HUES6 (cell line): ENCODE results near the gene PLEKHH1.
"Not testable (repeated sequence)": the region's sequence is repeated elsewhere in the genome, so short reads cannot be mapped to it uniquely, and the experiment has no call there.

Experiments used
- H3K27ac ChIP-seq: 2 replicates; pipeline ENCODE4 v1.7.0; 2013; ENCODE audit warnings: low read depth, mild to moderate bottlenecking, low read length, inconsistent platforms
- H3K27me3 ChIP-seq: 2 replicates; pipeline ENCODE4 v1.6.1; 2013; ENCODE audit warnings: low read length; ENCODE audit not compliant: control insufficient read depth, insufficient read depth
- H3K36me3 ChIP-seq: 2 replicates; pipeline ENCODE4 v1.6.1; 2013; ENCODE audit warnings: low read length; ENCODE audit not compliant: control insufficient read depth, insufficient read depth
- H3K4me1 ChIP-seq: 2 replicates; pipeline ENCODE4 v1.6.1; 2013; ENCODE audit warnings: low read length; ENCODE audit not compliant: control insufficient read depth, insufficient read depth
- H3K4me3 ChIP-seq: 2 replicates; pipeline ENCODE4 v1.5.1; 2013; ENCODE audit warnings: low read depth, low read length
- H3K9ac ChIP-seq: one replicate; pipeline ENCODE4 v1.6.1; 2013; ENCODE audit warnings: mild to moderate bottlenecking, low read length
- H3K9me3 ChIP-seq: 2 replicates; pipeline ENCODE4 v1.6.1; 2013; ENCODE audit warnings: low read depth, low read length; ENCODE audit not compliant: control insufficient read depth, insufficient read depth

PLEKHH1 gene

DNA sequence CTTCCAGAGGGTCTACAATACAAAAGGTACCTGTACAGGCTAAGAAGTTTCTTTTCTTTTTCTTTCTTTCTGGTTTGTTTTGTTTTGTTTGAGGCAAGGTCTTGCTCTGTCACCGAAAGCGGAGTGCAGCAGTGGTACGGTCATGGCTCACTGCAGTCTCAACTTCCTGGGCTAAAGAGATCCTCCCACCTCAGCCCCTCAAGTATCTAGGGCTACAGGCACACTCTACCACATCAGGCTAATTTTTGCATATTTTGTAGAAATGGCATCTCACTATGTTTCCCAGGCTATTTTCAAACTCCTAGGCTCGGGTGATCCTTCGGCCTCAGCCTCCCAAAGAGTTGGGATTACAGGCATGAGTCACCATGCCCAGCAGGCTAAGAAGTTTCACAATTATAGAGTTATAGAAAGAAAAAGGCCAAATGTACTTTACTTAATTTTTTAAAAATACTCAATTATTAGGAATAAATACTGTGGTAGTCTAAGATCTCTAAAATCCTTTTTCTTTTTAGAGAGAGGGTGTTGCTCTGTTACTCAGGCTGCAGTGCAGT is 70.0 kb downstream of the PLEKHH1 start:
- no peak overlapping the region for H3K27ac ChIP-seq
- peaks cover 62% of the 10 kb centered on the region for H3K27me3 ChIP-seq
- no peak overlapping the region for H3K4me3 ChIP-seq
- no peaks in the 10 kb centered on the region for H3K36me3 ChIP-seq
- H3K4me1 ChIP-seq: peaks cover 7% of the 10 kb centered on the region
- no peaks in the 10 kb centered on the region for H3K9me3 ChIP-seq
- no peak overlapping the region for H3K9ac ChIP-seq

DNA sequence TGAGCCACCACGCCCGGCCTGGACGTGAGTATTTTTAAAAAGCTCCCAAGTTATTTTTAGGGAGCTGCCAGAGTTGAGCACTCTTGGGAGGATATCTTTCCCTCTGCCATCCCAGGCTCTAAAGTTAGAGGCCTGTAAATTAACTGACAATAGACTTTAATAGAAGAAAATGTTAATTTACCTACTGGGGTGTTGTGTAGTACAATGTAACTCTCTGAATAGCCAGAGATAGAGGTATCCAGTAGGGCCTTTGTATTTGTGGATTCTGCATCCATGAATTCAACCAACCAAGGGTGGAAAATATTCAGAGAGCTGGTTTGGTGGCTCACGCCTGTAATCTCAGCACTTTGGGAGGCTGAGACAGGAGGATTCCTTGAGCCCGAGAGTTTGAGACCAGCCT is 74.6 kb downstream of the PLEKHH1 start:
- H3K27me3 ChIP-seq: peaks cover 93% of the 10 kb centered on the region
- H3K9ac ChIP-seq: no peak overlapping the region
- no peak overlapping the region for H3K4me3 ChIP-seq
- H3K36me3 ChIP-seq: no peaks in the 10 kb centered on the region
- no peak overlapping the region for H3K27ac ChIP-seq
- H3K4me1 ChIP-seq: peaks cover 7% of the 10 kb centered on the region
- no peaks in the 10 kb centered on the region for H3K9me3 ChIP-seq

GRCh38 chr14:67609642-67610310 is 76.7 kb downstream of the PLEKHH1 start:
- H3K27me3 ChIP-seq: peaks cover 92% of the 10 kb centered on the region
- no peak overlapping the region for H3K9ac ChIP-seq
- peaks cover 7% of the 10 kb centered on the region for H3K4me1 ChIP-seq
- no peaks in the 10 kb centered on the region for H3K9me3 ChIP-seq
- no peak overlapping the region for H3K4me3 ChIP-seq
- no peak overlapping the region for H3K27ac ChIP-seq
- no peaks in the 10 kb centered on the region for H3K36me3 ChIP-seq

DNA sequence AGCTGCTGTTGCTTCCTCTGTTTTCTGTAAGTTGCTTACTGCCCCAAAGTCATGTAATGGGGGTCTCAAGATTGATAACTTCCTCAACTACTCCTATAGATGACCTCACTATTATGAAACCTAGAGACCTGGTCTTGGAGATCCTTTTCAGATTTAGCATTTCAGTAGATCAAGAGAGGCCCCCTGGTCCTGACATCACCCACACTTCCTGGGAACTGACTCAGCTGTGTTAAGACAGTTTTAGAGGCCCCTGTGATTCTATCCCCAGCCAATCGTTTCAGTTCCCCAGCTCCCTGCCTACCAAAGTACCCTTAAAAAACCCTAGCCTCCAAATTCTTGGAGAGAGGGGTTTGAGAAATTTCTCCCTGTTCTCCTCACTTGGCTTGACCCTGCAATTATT is 77.4 kb downstream of the PLEKHH1 start:
- Histone ChIP-seq H3K27me3 (peaks cover 86% of the 10 kb centered on the region), H3K36me3 (no peaks in the 10 kb centered on the region), H3K27ac (no peak overlapping the region), H3K4me1 (peaks cover 7% of the 10 kb centered on the region), H3K9me3 (no peaks in the 10 kb centered on the region), H3K4me3 (no peak overlapping the region), H3K9ac (no peak overlapping the region)

DNA sequence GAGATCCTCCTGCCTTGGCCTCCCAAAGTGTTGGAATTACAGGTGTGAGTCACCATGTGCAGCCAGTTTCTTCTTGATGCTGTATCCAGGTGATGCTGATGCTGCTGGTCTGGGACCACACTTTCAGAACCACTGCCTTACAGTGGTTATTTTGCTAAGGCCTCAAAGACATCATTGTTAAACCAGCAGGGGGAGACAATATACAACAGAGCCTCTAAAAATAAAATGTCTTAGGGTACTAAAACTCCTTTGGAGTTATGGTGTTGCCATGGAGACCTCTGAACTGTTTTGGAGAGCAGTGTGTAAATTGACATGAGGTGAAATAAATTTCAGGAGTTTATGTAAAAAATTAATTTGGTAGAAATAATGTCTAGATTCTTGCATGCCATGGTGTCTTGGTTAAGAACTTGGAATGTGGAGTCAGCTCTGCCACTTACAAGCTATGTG is 85.5 kb downstream of the PLEKHH1 start:
- Histone ChIP-seq H3K9ac (no peak overlapping the region), H3K4me3 (no peak overlapping the region), H3K27me3 (peaks cover 20% of the 10 kb centered on the region), H3K27ac (no peak overlapping the region), H3K9me3 (no peaks in the 10 kb centered on the region), H3K36me3 (no peaks in the 10 kb centered on the region), H3K4me1 (peaks cover 19% of the 10 kb centered on the region)

DNA sequence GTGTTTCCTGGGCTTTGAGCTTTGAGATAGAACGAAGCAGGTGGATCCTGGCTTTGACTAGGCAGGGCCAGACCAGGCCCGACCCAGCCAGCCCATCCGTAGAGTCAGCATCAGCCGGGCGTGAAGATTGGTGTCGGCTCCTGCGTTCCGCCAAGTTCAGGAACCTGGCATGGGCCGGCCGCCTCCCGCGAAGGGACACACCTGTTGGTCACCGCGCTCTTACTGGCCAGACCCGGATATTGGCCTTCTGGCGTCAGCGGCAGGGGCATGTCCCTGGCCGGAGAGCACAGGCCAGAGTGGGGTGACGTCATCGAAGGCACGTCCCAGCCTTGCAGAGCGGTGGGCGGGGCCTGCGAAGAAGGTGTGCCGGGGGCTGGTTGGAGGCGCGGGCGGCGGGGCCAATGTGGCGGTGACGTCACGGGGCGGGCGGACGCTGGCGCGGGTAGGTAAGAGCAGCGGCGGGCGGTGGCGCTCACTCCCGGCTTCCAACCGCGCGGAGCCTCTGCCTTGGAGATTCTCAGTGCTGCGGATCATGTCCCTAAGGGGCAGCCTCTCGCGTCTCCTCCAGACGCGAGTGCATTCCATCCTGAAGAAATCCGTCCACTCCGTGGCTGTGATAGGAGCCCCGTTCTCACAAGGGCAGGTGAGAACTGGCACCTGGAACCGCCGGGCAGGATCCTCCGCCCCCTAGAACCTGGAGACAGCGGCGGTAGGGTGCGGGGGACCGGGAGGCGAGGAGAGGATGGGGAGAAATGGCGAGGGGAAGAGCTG is 86.5 kb downstream of the PLEKHH1 start, which contains the start of gene ARG2:
Gene ARG2 (plus strand): TSS at position 475 of the 771 bp plus-strand sequence. CDS start 58 bp downstream, at position 533.
- Histone ChIP-seq H3K27ac (no peak within 1 kb of the TSS), H3K9ac (peak within 1 kb of the TSS; percentile 71), H3K4me1 (peaks cover 19% of the 10 kb centered on the region), H3K9me3 (no peaks in the 10 kb centered on the region), H3K27me3 (peaks cover 12% of the 10 kb centered on the region), H3K36me3 (peaks cover 3% of the 10 kb centered on the region; the same call in 1 of the 2 replicates), H3K4me3 (peak within 1 kb of the TSS; percentile 94)

DNA sequence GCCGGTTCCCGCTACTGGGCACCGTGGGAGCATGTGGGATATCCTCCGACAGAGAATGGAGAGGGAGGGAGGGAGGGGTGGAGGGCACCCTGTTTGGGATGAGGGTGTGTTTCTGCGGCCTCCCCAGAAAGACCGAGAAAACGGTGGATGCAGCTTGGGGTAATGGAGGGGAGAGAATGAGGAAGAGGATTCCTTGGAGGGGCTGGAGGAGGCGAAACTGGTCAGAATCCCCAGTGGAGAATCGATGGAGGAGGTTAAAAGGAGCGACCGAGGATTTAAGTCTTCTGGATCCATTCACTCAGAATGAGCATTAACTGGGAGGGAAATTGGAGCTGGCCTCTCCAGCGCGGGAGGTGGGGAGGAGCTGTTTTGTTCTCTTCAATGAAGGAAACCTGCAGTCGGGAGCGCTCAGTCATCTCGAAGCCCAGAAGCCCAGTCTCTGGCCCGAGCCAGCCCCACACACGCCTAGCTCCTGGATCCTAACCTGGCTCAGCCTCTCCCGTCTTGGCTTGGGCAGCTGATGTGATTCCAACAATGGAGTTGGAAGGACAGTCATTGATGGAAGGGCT is 87.2 kb downstream of the PLEKHH1 start:
- Histone ChIP-seq H3K4me3 (peak overlapping the region; percentile 94), H3K27ac (no peak overlapping the region), H3K9ac (peak overlapping the region; percentile 71)

DNA sequence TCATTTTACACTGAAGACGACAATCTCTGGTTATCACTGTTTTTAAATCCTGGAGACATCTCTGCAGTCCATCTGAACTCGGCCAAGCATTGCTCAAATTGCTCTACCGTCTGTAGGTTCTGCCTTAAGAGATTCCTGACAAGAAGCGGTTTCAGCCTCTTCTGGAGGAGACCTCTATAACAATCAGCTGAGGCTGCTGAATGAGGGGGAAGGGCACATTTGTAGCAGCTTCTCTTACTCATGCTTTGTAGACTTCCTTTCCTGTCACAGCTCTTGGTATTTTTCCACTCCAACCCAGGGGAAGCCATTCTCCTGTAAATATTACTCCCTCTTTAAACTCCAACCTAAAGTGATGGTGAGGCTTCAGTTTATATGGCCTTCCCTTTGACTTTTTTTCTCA is 89.6 kb downstream of the PLEKHH1 start:
- Histone ChIP-seq H3K4me1 (peaks cover 19% of the 10 kb centered on the region), H3K36me3 (peaks cover 9% of the 10 kb centered on the region; the same call in 1 of the 2 replicates), H3K27me3 (peaks cover 10% of the 10 kb centered on the region), H3K27ac (peak overlapping the region; percentile 75; the same call in 1 of the 2 replicates), H3K9me3 (no peaks in the 10 kb centered on the region), H3K9ac (peak overlapping the region; percentile 6), H3K4me3 (peak overlapping the region; percentile 16; the same call in 1 of the 2 replicates)

More for the DNA sequence above, 87.2 kb downstream of the PLEKHH1 start:
- Histone ChIP-seq H3K27me3 (peaks cover 10% of the 10 kb centered on the region), H3K9me3 (no peaks in the 10 kb centered on the region), H3K36me3 (peaks cover 9% of the 10 kb centered on the region; the same call in 1 of the 2 replicates), H3K4me1 (peaks cover 19% of the 10 kb centered on the region)

- peaks cover 19% of the 10 kb centered on the region for H3K4me1 ChIP-seq
- peak overlapping the region; percentile 75; the same call in 1 of the 2 replicates for H3K27ac ChIP-seq
- H3K4me3 ChIP-seq: peak overlapping the region; percentile 16; the same call in 1 of the 2 replicates
- H3K9ac ChIP-seq: peak overlapping the region; percentile 6
- peaks cover 9% of the 10 kb centered on the region; the same call in 1 of the 2 replicates for H3K36me3 ChIP-seq
- H3K27me3 ChIP-seq: peaks cover 10% of the 10 kb centered on the region
- no peaks in the 10 kb centered on the region for H3K9me3 ChIP-seq
These were observed 90.0 kb downstream of the PLEKHH1 start for GRCh38 chr14:67623114-67623513.

GRCh38 chr14:67626131-67626530 is 93.0 kb downstream of the PLEKHH1 start:
- not testable (repeated sequence) for H3K27me3 ChIP-seq, H3K9ac ChIP-seq, H3K4me3 ChIP-seq, H3K27ac ChIP-seq, H3K36me3 ChIP-seq, H3K9me3 ChIP-seq
- peaks cover 13% of the 10 kb centered on the region for H3K4me1 ChIP-seq
